Breast epithelium (tissue), 4 donors: ENCODE measurements around the gene EIF2B4. TPM values are rescaled to one million over a fixed set of nuclear protein-coding genes. Genes with fewer than 3 reads are reported as not detected.

Experiments
- DNase-seq, 2 donors: peaks; one replicate each; pipeline ENCODE4 v3.0.0-alpha.2; 2019; ENCODE audit warnings: low spot score in 2 of 2
- H3K27ac ChIP-seq, 2 donors: fragments of 200-600 bp; sonication (generic) in 1 of 2; one replicate each; pipeline ENCODE4 v1.5.1; 2016 to 2019; ENCODE audit warnings: mild to moderate bottlenecking in 1 of 2
- H3K27me3 ChIP-seq, 2 donors: fragments of 200-600 bp; sonication (generic) in 1 of 2; one replicate each; pipeline versions ENCODE4 v1.5.1 to v1.6.0; 2017 to 2019; ENCODE audit warnings: control low read depth in 1 of 2, mild to moderate bottlenecking in 1 of 2
- H3K36me3 ChIP-seq: fragments of 200-600 bp; one replicate; pipeline ENCODE4 v1.5.1; 2019
- H3K4me1 ChIP-seq, 2 donors: fragments of 200-600 bp; sonication (generic); one replicate each; pipeline ENCODE4 v1.5.1; 2016 to 2019; ENCODE audit warnings: control low read depth in 1 of 2
- H3K4me3 ChIP-seq, 3 donors: fragments of 200-600 bp; sonication (generic); 1 replicate in 2 of 3; 2 replicates in 1 of 3; pipeline ENCODE4 v1.5.1; 2016 to 2019; ENCODE audit warnings: mild to moderate bottlenecking in 3 of 3, moderate library complexity in 2 of 3
- H3K9me3 ChIP-seq, 2 donors: fragments of 200-600 bp; sonication (generic) in 1 of 2; one replicate each; pipeline ENCODE4 v1.5.1; 2016 to 2019; ENCODE audit warnings: control low read depth in 1 of 2
- CTCF ChIP-seq, 3 donors: fragments of 450-650 bp; IDR thresholded peaks; one replicate each; pipeline ENCODE4 v1.5.1; 2016 to 2017; ENCODE audit warnings: antibody characterized with exemption in 3 of 3, mild to moderate bottlenecking in 3 of 3, moderate library complexity in 3 of 3
- POLR2A ChIP-seq: fragments of 450-650 bp; IDR thresholded peaks from one replicate; pipeline ENCODE4 v1.6.1; 2016; ENCODE audit warnings: antibody characterized with exemption, mild to moderate bottlenecking, moderate library complexity
- POLR2AphosphoS5 ChIP-seq, 3 donors: sonication (generic); formaldehyde crosslinking; IDR thresholded peaks; one replicate each; pipeline ENCODE4 v1.6.1; 2017; ENCODE audit warnings: antibody characterized with exemption in 3 of 3
- intact Hi-C: fragments of 100-400 bp; cut with DNase I; formaldehyde crosslinking; loops from one replicate; pipeline ENCODE4 v1.15.1; 2023; ENCODE audit warnings: low total_unique reads
- total RNA-seq, 3 donors: library from RNA; depleted of rRNA; stranded (reverse); fragments of >200 nt; gene quantifications; one replicate each; pipeline ENCODE4 v1.1.0, GENCODE V29; 2016

The EIF2B4 gene
- total RNA-seq, 3 donors from 2014 or later = 38.1 to 48.9 (median 47.9) TPM

DNA sequence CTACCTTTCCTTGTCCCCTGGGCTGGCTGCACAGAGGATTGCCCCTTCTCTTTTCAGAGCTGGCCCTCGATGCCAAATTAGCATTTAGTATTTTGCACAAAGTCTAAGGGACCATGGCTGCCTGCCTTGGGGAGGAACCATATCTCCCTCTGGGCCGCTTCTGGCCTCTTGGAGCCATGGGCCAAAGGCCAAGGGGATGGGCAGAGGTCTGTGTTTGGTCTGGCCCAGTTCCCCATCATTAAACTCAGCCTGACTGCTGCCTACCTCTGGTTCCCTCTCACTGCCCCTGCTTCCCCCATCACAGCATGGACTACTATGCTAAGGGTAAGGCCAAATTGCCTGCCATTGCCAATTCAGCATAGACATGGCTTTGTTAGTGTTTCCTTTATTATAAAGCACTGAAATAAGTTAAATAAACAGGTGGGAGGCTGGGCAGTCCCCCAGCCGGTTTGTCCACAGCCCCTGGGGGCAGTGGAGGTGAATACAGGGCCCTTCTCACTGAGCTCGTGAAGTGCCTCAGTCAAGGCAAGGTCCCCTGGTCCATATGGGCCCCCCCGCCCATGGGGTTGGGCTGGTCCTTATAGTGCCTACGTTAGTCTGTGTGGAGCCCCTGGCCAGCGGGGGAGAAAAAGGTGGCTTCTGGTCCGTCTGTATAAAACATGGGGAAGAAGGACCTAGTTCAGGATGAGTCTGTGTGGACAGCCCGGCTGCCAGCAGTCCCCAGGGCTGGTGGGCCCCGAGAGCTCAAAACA lies 6.9 kb upstream of the EIF2B4 start:
- no peak for DNase-seq
- Histone ChIP-seq H3K36me3 (no peaks in the 10 kb centered on the region), H3K9me3 (no peaks in the 10 kb centered on the region), H3K27ac (no peak overlapping the region), H3K4me1 (peaks cover 4 to 11% of the 10 kb centered on the region in 2 donors), H3K27me3 (no peaks in the 10 kb centered on the region), H3K4me3 (no peak overlapping the region)
- intact Hi-C loops = no loop called here
- no peak for TF ChIP-seq POLR2AphosphoS5 (IDR thresholded peaks at IDR 0.05)
- no peak for TF ChIP-seq CTCF (IDR thresholded peaks at IDR 0.05)
- TF ChIP-seq POLR2A = no peak

GRCh38 chr2:27376151-27376865 lies 6.2 kb upstream of the EIF2B4 start:
- no peaks in the 10 kb centered on the region for H3K9me3 ChIP-seq

GRCh38 chr2:27375513-27376099 lies 5.5 kb upstream of the EIF2B4 start:
- intact Hi-C loops = no loop called here
- Histone ChIP-seq H3K9me3 (no peaks in the 10 kb centered on the region), H3K36me3 (no peaks in the 10 kb centered on the region), H3K27ac (no peak overlapping the region), H3K27me3 (no peaks in the 10 kb centered on the region), H3K4me3 (no peak overlapping the region), H3K4me1 (peaks cover 0 to 13% of the 10 kb centered on the region in 2 donors)
- DNase-seq = no peak
- no peak for TF ChIP-seq CTCF (IDR thresholded peaks at IDR 0.05)
- TF ChIP-seq POLR2A = no peak

More at GRCh38 chr2:27376151-27376865, 6.2 kb upstream of the EIF2B4 start:
- Histone ChIP-seq H3K4me1 (peaks cover 4 to 16% of the 10 kb centered on the region in 2 donors), H3K36me3 (no peaks in the 10 kb centered on the region), H3K27ac (no peak overlapping the region), H3K4me3 (no peak overlapping the region), H3K27me3 (no peaks in the 10 kb centered on the region)
- TF ChIP-seq CTCF (IDR thresholded peaks at IDR 0.05) (no peak), POLR2A (no peak), POLR2AphosphoS5 (IDR thresholded peaks at IDR 0.05) (no peak)
- intact Hi-C loops = no loop called here
- no peak for DNase-seq

GRCh38 chr2:27373567-27373966 lies 3.4 kb upstream of the EIF2B4 start:
- Histone ChIP-seq H3K36me3 (no peaks in the 10 kb centered on the region), H3K9me3 (no peaks in the 10 kb centered on the region), H3K4me3 (no peak overlapping the region), H3K27me3 (no peaks in the 10 kb centered on the region), H3K4me1 (peaks cover 9 to 16% of the 10 kb centered on the region in 2 donors), H3K27ac (no peak overlapping the region)
- DNase-seq = no peak
- TF ChIP-seq POLR2A = no peak
- intact Hi-C loops = no loop called here

GRCh38 chr2:27372937-27373336 lies 2.8 kb upstream of the EIF2B4 start:
- H3K27me3 ChIP-seq = no peaks in the 10 kb centered on the region
- TF ChIP-seq POLR2AphosphoS5 (IDR thresholded peaks at IDR 0.05) (no peak), POLR2A (no peak), CTCF (IDR thresholded peaks at IDR 0.05) (no peak)
- H3K36me3 ChIP-seq = no peaks in the 10 kb centered on the region
- intact Hi-C loops = no loop called here
- no peaks in the 10 kb centered on the region for H3K9me3 ChIP-seq
- no peak overlapping the region for H3K4me3 ChIP-seq
- no peak for DNase-seq
- H3K27ac ChIP-seq = peak overlapping the region in 1 of 2 donors; percentile 93
- peaks cover 9 to 17% of the 10 kb centered on the region in 2 donors for H3K4me1 ChIP-seq
